Body of pancreas (tissue), 4 donors: Measurements from ENCODE around the gene EMC8. TPM values are rescaled to one million over a fixed set of nuclear protein-coding genes. Genes with fewer than 3 reads are reported as not detected.
"Not testable (repeated sequence)": the region's sequence is repeated elsewhere in the genome, so short reads cannot be mapped to it uniquely, and the experiment has no call there.

Experiments used
- ATAC-seq: fragments of 150-250 bp; one replicate; pipeline ENCODE4 v1.9.1; 2016
- DNase-seq, 4 donors: peaks; one replicate each; pipeline ENCODE4 v3.0.0-alpha.2; 2019
- H3K27ac ChIP-seq, 4 donors: fragments of 200-600 bp; sonication (generic); 1 replicate in 3 of 4; 2 replicates in 1 of 4; pipeline versions ENCODE4 v1.5.1 to v1.6.1; 2016 to 2019; ENCODE audit warnings: mild to moderate bottlenecking in 1 of 4, mixed read lengths in 1 of 4, moderate library complexity in 1 of 4
- H3K27me3 ChIP-seq, 2 donors: fragments of 200-600 bp; sonication (generic); one replicate each; pipeline ENCODE4 v1.6.0; 2016; ENCODE audit warnings: mild to moderate bottlenecking in 1 of 2
- H3K36me3 ChIP-seq, 2 donors: fragments of 200-600 bp; sonication (generic); replicated peaks in 1 of 2; 2 replicates each; pipeline ENCODE4 v1.5.1; 2016; ENCODE audit warnings: low read depth in 2 of 2; ENCODE audit not compliant: insufficient read depth in 1 of 2
- H3K4me1 ChIP-seq: fragments of 200-600 bp; sonication (generic); one replicate; pipeline ENCODE4 v1.6.0; 2016
- H3K4me3 ChIP-seq, 2 donors: fragments of 200-600 bp; sonication (generic); 1 replicate in 1 of 2; 2 replicates in 1 of 2; pipeline ENCODE4 v1.5.1; 2016 to 2019
- H3K9me3 ChIP-seq, 3 donors: fragments of 200-600 bp; sonication (generic); 1 replicate in 2 of 3; 2 replicates in 1 of 3; pipeline ENCODE4 v1.5.1; 2016
- CTCF ChIP-seq, 7 experiments: fragments of 450-650 bp in 4 of 7; fragments of 200-600 bp in 3 of 7; sonication (generic) in 3 of 7; IDR thresholded peaks; one replicate each; pipeline ENCODE4 v1.5.1; 2016 to 2019; ENCODE audit warnings: antibody characterized with exemption in 7 of 7
- POLR2A ChIP-seq, 3 donors: fragments of 450-650 bp; IDR thresholded peaks; one replicate each; pipeline ENCODE4 v1.6.1; 2016; ENCODE audit warnings: antibody characterized with exemption in 3 of 3, mild to moderate bottlenecking in 2 of 3
- WGBS, 2 donors: methylation state at CpG; one replicate each; pipeline ENCODE4 v1.1.5; 2017; 5-methylcytosine and 5-hydroxymethylcytosine counted together
- intact Hi-C: fragments of 100-400 bp; cut with DNase I; formaldehyde crosslinking; loops from one replicate; pipeline ENCODE4 v1.15.1; 2023
- total RNA-seq, 2 donors: library from RNA; depleted of rRNA; stranded (reverse); fragments of >200 nt; gene quantifications; one replicate each; pipeline ENCODE4 v1.1.0, GENCODE V29; 2016

Gene EMC8
- total RNA-seq, 2 donors from 2014 or later = 16.3 to 30.7 TPM

GRCh38 chr16:85838876-85839585 lies 39.7 kb upstream of the EMC8 start:
- DNase-seq (no peak), ATAC-seq (no peak)
- Histone ChIP-seq H3K4me3 (no peak overlapping the region), H3K9me3 (no peaks in the 10 kb centered on the region), H3K27me3 (peaks cover 0 to 4% of the 10 kb centered on the region in 2 donors), H3K4me1 (no peaks in the 10 kb centered on the region), H3K36me3 (no peaks in the 10 kb centered on the region), H3K27ac (no peak overlapping the region)
- 69 to 81% methylated on average over 20 of the region's 21 CpGs for WGBS, 2 donors
- TF ChIP-seq CTCF (IDR thresholded peaks at IDR 0.05) (no peak), POLR2A (IDR thresholded peaks at IDR 0.05) (no peak)
- intact Hi-C loops = no loop called here

GRCh38 chr16:85838381-85838780 lies 39.0 kb upstream of the EMC8 start:
- peaks cover 0 to 4% of the 10 kb centered on the region in 2 donors for H3K27me3 ChIP-seq
- peak in 1 of 4 donors; percentile 56 for DNase-seq

GRCh38 chr16:85837654-85838053 lies 38.3 kb upstream of the EMC8 start:
- H3K9me3 ChIP-seq, H3K36me3 ChIP-seq, H3K4me3 ChIP-seq, H3K4me1 ChIP-seq, ATAC-seq, H3K27me3 ChIP-seq, intact Hi-C loops, DNase-seq, H3K27ac ChIP-seq: not testable (repeated sequence)
- WGBS, 2 donors = 59 to 65% methylated on average over 4 of the region's 4 CpGs

More at GRCh38 chr16:85838381-85838780, 39.0 kb upstream of the EMC8 start:
- H3K4me3 ChIP-seq = no peak overlapping the region
- intact Hi-C loops = no loop called here
- H3K4me1 ChIP-seq = no peaks in the 10 kb centered on the region
- no peak for ATAC-seq
- no peaks in the 10 kb centered on the region for H3K9me3 ChIP-seq
- TF ChIP-seq POLR2A (IDR thresholded peaks at IDR 0.05) (no peak), CTCF (IDR thresholded peaks at IDR 0.05) (no peak)
- WGBS, 2 donors = 67 to 82% methylated on average over 9 to 11 of the region's 11 CpGs
- H3K36me3 ChIP-seq = no peaks in the 10 kb centered on the region
- H3K27ac ChIP-seq = no peak overlapping the region

GRCh38 chr16:85836706-85837582 lies 37.6 kb upstream of the EMC8 start:
- H3K4me1 ChIP-seq = no peaks in the 10 kb centered on the region
- TF ChIP-seq CTCF (IDR thresholded peaks at IDR 0.05) (no peak), POLR2A (IDR thresholded peaks at IDR 0.05) (no peak)
- H3K36me3 ChIP-seq = no peaks in the 10 kb centered on the region
- WGBS, 2 donors = 54 to 65% methylated on average over 17 to 24 of the region's 24 CpGs
- ATAC-seq (no peak), DNase-seq (no peak)
- intact Hi-C loops = no loop called here
- no peaks in the 10 kb centered on the region for H3K9me3 ChIP-seq
- peaks cover 0 to 4% of the 10 kb centered on the region in 2 donors for H3K27me3 ChIP-seq
- H3K27ac ChIP-seq = no peak overlapping the region
- H3K4me3 ChIP-seq = no peak overlapping the region

GRCh38 chr16:85835956-85836705 lies 36.8 kb upstream of the EMC8 start:
- Histone ChIP-seq H3K36me3 (no peaks in the 10 kb centered on the region), H3K4me1 (no peaks in the 10 kb centered on the region), H3K4me3 (no peak overlapping the region), H3K27ac (no peak overlapping the region), H3K9me3 (no peaks in the 10 kb centered on the region), H3K27me3 (peaks cover 0 to 4% of the 10 kb centered on the region in 2 donors)
- WGBS, 2 donors = 46% methylated on average over 22 of the region's 22 CpGs; no CpG with 5 or more reads in 1 of the 2 donors
- TF ChIP-seq CTCF (IDR thresholded peaks at IDR 0.05) (no peak), POLR2A (IDR thresholded peaks at IDR 0.05) (no peak)
- DNase-seq = no peak
- intact Hi-C loops = no loop called here
- ATAC-seq = no peak
